Retinal pigment epithelial cell (primary cell): ENCODE results near the gene PPM1E.
"Not testable (repeated sequence)": the region's sequence is repeated elsewhere in the genome, so short reads cannot be mapped to it uniquely, and the experiment has no call there.

ENCODE experiments used
- DNase-seq: peaks from one replicate; pipeline ENCODE4 v3.0.0-alpha.2; 2010; ENCODE audit warnings: low read depth
- H3K4me3 ChIP-seq: 2 replicates; pipeline ENCODE4 v1.5.1; 2011; ENCODE audit warnings: mild to moderate bottlenecking, low read length, control low read depth, moderate library complexity
- TF ChIP-seq, protein P1 (sequence below): conservative IDR thresholded peaks from 2 replicates; pipeline ENCODE4 v1.5.1; 2011; ENCODE audit warnings: low read depth, low read length, control low read depth, inconsistent platforms

Gene PPM1E

GRCh38 chr17:58730937-58731336 lies 24.7 kb upstream of the PPM1E start:
- TF ChIP-seq, protein P1, sequence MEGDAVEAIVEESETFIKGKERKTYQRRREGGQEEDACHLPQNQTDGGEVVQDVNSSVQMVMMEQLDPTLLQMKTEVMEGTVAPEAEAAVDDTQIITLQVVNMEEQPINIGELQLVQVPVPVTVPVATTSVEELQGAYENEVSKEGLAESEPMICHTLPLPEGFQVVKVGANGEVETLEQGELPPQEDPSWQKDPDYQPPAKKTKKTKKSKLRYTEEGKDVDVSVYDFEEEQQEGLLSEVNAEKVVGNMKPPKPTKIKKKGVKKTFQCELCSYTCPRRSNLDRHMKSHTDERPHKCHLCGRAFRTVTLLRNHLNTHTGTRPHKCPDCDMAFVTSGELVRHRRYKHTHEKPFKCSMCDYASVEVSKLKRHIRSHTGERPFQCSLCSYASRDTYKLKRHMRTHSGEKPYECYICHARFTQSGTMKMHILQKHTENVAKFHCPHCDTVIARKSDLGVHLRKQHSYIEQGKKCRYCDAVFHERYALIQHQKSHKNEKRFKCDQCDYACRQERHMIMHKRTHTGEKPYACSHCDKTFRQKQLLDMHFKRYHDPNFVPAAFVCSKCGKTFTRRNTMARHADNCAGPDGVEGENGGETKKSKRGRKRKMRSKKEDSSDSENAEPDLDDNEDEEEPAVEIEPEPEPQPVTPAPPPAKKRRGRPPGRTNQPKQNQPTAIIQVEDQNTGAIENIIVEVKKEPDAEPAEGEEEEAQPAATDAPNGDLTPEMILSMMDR: no peak
- H3K4me3 ChIP-seq: no peak overlapping the region
- no peak for DNase-seq

- no peak for DNase-seq
- TF ChIP-seq, protein P1: no peak
These were observed 21.6 kb upstream of the PPM1E start for GRCh38 chr17:58734040-58734439.

GRCh38 chr17:58734811-58735210 lies 20.8 kb upstream of the PPM1E start:
- DNase-seq: no peak
- TF ChIP-seq, protein P1: no peak
- H3K4me3 ChIP-seq: no peak overlapping the region

More at GRCh38 chr17:58734040-58734439, 21.6 kb upstream of the PPM1E start:
- H3K4me3 ChIP-seq: no peak overlapping the region

DNA sequence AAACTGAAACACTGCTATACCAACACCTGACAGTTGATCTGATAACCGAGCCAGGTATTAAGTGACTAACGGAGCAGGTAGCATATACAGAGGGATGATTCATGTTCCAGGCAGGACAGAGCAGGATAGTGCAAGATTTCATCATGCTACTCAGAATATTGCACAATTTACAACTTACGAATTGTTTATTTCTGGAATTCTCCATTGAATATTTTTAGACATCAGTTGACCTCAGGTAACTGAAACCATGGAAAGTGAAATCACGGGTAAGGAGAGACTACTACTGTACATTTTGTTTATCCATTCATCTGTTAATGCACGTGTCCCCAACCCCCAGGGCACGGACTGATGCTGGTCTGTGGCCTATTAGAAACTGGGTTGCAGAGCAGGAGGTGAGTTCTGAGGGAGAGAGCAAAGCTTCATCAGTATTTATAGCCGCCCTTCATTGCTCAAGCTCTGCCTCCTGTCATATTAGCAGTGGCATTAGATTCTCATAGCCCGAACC lies 14.5 kb upstream of the PPM1E start:
- TF ChIP-seq, protein P1: no peak
- H3K4me3 ChIP-seq: no peak overlapping the region
- no peak for DNase-seq

GRCh38 chr17:58747674-58748073 lies 8.0 kb upstream of the PPM1E start:
- no peak overlapping the region for H3K4me3 ChIP-seq
- TF ChIP-seq, protein P1: no peak
- DNase-seq: no peak

GRCh38 chr17:58749627-58750026 lies 6.0 kb upstream of the PPM1E start:
- DNase-seq, H3K4me3 ChIP-seq: not testable (repeated sequence)

DNA sequence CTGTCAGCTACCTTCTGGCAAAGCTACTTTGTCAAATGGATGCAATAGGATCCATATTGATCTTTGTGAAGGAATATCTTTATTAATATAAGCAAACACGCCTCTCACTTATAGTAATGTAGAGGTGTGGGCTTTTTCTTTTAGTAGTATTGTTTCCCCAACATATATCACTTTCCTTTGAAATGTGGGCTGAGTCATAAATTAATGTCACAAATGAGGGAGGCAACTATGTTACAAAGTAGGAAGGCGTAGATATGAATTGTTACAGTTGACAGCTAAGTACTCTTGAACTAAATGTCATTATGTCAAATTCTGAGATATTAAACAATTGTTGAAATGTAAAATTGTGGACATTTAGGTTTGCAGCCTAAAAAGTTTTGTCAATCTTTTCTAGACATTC lies 2.6 kb upstream of the PPM1E start:
- no peak for DNase-seq
- H3K4me3 ChIP-seq: no peak overlapping the region
- TF ChIP-seq, protein P1: no peak

DNA sequence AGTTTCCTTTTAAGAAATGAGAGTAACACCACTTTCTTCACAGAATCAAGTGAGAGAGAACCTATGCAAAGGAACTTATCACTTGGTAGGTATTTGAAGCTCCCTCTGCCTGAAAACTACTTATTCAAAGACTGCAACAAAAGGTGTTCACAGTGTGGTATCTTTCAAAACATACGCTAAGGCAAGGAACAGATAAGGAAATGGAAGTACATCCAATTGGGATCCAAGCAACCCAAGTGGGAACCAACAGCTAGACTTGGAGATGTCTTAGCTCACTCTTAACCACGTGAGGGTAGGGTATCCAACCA lies 431 bp upstream of the PPM1E start:
- TF ChIP-seq, protein P1: no peak
- H3K4me3 ChIP-seq: peak overlapping the region; percentile 69
- no peak for DNase-seq
